NCI-H226 (cell line): ENCODE data around the gene KRT84.
A peak's percentile ranks its signal among the peaks of the same experiment; 100 is the strongest.

ENCODE experiments used
- DNase-seq: peaks from one replicate; pipeline ENCODE4 v3.0.0-alpha.2; 2015

The KRT84 gene, protein sequence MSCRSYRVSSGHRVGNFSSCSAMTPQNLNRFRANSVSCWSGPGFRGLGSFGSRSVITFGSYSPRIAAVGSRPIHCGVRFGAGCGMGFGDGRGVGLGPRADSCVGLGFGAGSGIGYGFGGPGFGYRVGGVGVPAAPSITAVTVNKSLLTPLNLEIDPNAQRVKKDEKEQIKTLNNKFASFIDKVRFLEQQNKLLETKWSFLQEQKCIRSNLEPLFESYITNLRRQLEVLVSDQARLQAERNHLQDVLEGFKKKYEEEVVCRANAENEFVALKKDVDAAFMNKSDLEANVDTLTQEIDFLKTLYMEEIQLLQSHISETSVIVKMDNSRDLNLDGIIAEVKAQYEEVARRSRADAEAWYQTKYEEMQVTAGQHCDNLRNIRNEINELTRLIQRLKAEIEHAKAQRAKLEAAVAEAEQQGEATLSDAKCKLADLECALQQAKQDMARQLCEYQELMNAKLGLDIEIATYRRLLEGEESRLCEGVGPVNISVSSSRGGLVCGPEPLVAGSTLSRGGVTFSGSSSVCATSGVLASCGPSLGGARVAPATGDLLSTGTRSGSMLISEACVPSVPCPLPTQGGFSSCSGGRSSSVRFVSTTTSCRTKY

DNA sequence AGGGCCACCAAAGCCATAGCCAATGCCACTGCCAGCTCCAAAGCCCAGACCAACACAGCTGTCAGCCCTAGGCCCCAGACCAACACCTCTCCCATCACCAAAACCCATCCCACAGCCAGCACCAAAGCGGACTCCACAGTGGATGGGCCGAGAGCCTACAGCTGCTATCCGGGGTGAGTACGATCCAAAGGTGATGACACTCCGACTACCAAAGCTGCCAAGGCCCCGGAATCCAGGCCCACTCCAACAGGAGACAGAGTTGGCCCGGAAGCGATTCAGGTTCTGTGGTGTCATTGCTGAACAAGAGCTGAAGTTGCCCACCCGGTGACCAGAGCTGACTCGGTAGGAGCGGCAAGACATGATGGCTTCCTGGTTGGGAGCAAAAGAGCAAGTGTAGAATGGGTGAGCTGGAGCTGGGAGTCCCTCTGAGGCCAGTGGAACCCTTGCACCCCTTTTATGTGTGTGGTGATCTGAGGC lies at the start of gene KRT84:
KRT84 (minus strand) TSS at position 427 of the 477 bp plus-strand sequence; CDS start at position 360, 67 bp downstream.
- DNase-seq, result no peak

GRCh38 chr12:52434760-52435530 lies 49.5 kb upstream of the KRT84 start:
- DNase-seq, result peak; percentile 91

- no peak for DNase-seq
These were observed 48.8 kb upstream of the KRT84 start, which contains the start of gene KRT75 for GRCh38 chr12:52434081-52434733. Gene KRT75, minus strand, starts transcription at chr12:52434371. Its CDS starts 67 bp downstream, at chr12:52434304.

DNA sequence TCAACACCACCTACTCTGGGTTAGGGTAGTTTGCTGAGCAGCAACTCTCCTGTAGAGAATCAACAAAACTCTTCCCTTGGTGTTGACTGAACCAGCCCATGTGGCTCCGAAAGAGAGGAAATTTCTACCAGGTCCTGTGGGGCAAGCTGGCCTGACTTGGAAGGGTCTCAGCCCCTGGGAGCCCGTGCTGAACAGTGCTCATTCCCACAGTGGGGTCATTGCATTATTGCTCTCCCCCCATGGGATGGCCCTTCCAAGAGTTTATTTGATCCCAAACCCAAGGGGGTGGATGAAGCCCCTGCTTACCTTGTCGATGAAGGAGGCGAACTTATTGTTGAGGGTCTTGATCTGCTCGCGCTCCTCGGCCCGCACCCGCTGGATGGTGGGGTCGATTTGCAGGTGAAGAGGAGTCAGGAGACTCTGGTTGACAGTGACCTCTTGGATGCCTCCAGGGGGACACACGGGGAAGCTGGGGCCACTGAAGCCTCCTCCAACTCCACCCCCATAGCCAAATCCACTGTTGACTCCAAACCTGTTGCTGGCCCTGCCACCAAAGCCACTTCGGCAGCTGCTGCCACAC lies 48.1 kb upstream of the KRT84 start:
- DNase-seq, result no peak

DNA sequence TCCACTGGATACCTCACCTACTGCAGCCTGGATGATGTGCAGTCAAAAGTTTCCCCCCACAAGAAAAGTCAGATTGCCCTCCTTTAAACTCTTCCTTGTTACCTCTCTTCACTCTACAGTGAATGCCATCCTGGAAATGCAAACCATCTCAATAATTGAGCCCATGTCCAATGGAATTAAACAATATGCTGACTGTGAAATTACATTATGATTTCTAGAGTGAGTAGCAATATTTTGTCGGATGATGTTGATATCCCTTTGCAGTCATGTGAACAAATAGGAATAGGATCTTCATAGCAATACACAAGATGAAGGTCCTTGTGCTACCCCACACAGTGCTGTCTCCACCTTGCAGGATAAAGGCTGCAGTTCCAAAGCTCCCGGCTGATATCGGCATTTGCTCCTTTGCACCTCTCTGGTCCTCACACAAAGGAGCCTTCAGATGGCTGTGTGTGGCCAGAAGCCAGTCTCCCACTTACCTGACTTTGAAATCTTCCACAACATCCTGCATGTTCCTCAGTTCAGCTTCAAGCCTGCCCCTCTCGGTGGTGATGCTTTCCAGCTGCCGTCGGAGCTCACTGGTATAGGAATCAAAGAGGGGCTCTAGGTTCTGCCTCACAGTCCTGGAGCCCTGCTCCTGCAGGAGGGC lies 47.2 kb upstream of the KRT84 start:
- DNase-seq, result no peak

DNA sequence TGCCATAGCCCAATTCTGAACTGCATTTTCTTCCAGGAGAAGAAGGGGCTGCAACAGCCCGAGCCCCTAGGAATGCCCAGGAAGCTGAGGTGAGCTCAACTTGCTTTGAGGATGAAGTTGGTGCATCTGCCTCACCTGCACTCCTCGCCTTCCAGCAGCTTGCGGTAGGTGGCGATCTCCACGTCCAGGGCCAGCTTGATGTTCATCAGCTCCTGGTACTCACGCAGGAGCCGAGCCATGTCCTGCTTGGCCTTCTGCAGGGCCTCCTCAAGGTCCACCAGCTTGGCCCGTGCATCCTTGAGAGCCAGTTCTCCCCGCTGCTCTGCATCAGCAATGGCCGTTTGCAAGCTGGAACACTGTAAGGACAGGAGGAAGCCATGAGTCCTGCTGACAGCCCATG lies 42.7 kb upstream of the KRT84 start:
- no peak for DNase-seq

DNA sequence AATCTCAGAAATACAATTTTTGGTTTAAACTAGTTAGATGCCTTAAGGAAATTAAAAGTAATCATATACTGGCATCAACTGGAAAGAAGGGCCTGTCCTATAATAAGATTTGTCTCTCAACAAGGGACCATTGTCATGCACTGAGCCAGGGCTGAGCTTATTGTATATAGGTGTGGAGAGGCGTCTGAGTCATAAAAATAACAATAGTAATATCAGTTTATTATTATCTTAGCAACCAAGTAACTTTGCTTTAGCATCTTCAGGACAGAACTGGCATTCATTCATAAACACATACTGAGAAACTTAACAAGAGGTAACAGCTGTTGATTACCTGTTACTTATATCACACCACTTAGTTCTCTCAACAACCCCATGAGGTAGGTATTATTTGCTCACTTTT lies 41.6 kb upstream of the KRT84 start:
- no peak for DNase-seq

DNA sequence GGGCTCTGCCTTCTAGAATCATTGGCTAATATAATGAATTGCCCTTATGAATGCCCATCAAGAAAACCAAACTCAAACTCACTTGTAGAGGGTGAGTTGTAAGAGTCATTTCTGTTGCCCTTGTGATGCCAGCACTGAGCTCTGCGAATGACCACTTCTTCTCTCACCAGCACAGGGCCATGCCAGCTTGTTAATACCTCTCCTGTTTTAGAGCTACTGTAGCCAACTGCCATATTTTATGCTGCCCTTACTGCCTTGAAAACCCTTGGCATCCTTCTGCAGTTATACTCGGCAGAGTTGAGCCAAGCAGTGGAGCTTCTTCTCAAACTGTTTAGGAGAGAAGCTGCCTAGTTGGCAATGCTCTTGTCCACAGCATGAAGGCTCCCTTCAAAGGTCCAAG lies 40.6 kb upstream of the KRT84 start:
- DNase-seq, result no peak

- no peak for DNase-seq
These were observed 40.0 kb upstream of the KRT84 start for GRCh38 chr12:52425466-52425865.

DNA sequence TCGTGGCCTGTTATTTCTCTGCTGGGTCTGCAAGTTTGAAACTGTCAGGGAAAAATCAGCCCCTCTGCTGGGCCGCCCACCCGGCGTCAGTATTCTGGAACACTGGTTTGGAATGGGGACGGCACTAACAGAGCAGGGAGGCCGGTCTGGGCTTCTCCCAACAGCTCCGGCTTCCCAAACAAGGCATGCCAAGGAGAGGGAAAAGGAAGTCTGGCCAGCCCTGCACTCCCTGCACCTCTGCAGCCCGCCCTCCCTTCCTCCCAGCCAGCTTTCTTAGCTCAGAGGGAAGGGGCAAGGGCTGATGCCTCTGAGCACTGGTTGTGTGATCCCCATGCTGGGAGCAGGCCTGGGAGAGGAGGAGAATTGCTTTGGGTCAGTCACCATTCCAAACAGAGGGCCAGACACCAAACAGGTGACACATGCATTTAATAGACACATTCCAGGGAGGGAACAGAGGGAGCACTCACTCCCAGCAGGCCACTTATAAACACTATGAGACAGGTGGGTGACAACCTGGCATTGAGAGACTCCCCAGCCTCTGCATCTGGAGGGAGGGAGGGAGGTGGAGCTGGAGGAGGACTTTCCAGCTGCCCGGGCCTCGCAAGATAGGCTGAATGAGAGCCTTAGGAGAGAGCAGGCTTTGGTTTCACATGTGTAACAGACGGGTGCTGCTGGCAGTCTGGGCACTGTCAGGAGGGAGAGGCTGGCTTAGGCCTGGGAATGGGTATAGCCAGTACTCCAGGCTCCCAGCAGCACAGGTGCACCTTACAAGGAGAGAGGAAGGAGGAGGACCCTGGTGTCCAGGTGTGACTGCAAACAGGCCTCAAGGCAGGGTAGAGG lies 38.4 kb upstream of the KRT84 start:
- no peak for DNase-seq

GRCh38 chr12:52423035-52423434 lies 37.6 kb upstream of the KRT84 start:
- DNase-seq, result no peak

- no peak for DNase-seq
These were observed 34.2 kb upstream of the KRT84 start for GRCh38 chr12:52419656-52420055.

DNA sequence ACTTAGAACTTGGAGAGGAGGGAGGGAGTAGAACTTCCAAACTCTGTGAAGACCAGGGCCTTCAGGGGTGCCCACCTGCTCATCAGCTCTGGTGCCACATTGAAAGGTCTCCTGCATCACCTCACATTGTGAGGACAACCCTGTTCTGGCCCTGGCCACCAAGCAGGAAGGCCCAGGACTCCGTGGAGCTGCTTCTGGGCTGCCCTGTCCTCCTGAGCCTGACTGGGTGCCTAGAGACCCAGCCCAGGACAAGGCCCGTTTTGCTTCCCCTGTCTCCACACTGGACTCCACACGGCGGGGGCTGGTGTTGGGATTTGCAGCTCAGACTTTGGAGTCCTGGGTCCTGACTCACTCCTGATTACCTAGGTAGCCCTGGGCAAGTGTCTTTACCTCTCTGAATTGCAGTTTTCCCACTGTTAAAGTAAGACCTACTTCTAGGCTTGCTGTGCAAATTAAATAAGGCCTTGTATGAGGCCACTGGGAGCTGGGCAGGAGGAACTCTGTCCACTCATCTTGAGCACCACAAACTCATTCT lies 33.2 kb upstream of the KRT84 start:
- DNase-seq, result no peak

DNA sequence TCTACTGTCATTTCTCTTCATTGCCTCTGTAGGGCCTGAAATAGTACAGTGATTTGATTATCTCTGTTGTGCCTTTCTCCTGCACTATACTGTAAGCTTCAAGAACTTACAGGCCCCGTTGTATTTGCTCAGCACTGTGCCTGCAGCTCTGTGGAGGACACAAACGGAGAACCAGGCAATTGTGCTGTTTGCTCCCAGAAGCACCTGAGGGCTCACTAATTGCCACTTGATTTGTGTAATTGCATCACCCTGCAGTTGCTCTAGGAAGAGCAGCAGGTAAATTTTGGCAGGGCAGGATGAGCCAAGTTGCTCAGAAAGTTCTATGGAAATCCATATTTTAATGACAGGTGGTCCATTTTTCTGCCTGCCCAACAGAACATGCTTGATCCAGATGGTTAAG lies 32.3 kb upstream of the KRT84 start:
- DNase-seq, result no peak

- no peak for DNase-seq
These were observed 31.3 kb upstream of the KRT84 start for GRCh38 chr12:52416795-52417194.

GRCh38 chr12:52415870-52416750 lies 30.7 kb upstream of the KRT84 start:
- DNase-seq, result peak; percentile 47

DNA sequence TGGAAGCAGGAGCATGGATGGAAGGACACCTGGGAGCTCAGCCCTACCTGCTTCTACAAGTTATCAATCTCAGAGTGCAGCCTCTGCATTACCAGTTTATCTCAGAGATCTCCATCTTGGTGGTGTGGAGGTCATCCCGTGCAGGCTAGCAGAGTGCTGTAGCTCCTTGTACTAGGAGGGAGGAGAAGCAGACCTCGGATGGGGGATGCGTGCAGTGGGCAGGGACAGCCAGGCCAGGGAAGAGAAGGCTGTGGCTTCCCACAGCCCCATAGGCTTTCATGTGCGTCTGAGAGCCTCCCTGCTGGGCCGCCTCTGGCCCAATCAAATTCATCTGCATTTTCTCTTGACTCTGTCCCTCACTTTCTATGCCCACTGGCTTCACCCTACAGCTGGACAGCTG lies 29.5 kb upstream of the KRT84 start:
- no peak for DNase-seq

- no peak for DNase-seq
These were observed 28.4 kb upstream of the KRT84 start for GRCh38 chr12:52413782-52414345.

DNA sequence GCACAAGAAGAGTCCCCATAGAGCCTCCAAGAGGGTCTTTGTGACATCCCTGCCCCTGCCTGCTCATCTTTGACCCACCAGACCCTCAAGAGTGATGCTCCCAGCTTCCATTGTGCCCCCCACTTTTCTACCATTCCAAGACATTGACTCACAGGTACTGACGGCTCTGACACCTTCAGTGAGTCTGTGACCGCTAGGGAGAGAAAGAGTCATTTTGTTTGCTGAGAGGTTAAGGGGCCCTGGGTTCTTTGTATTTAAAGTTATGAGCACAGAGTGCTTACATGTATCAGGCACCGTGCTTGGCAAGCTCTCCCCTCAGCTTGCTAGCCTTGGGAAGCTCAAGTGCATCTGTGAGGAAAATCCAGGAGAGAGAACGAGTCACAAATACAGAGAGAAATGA lies 27.8 kb upstream of the KRT84 start:
- no peak for DNase-seq
